ENCODE results near the gene ALPG.

- TF ChIP-seq CTCF (IDR thresholded peaks at IDR 0.05) (no peak), NFYB (CRISPR knock-in tag; conservative IDR thresholded peaks at IDR 0.05; ENCODE audit: low read depth) (no peak), MLX (CRISPR knock-in tag; IDR thresholded peaks at IDR 0.05) (no peak), ATF2 (CRISPR knock-in tag; IDR thresholded peaks at IDR 0.05; ENCODE audit: borderline replicate concordance, low read depth) (no peak), MAX (CRISPR knock-in tag; IDR thresholded peaks at IDR 0.05) (no peak), ZNF263 (CRISPR knock-in tag; IDR thresholded peaks at IDR 0.05; ENCODE audit: low read depth) (no peak), ZNF512 (CRISPR knock-in tag; IDR thresholded peaks at IDR 0.05; ENCODE audit: borderline replicate concordance) (no peak), HMGXB4 (CRISPR knock-in tag; IDR thresholded peaks at IDR 0.05) (no peak), ATF3 (CRISPR knock-in tag; conservative IDR thresholded peaks at IDR 0.05) (no peak), SP1 (CRISPR knock-in tag; conservative IDR thresholded peaks at IDR 0.05) (no peak), ESRRA (CRISPR knock-in tag; IDR thresholded peaks at IDR 0.05; ENCODE audit: borderline replicate concordance) (no peak), SMAD3 (CRISPR knock-in tag; IDR thresholded peaks at IDR 0.05; ENCODE audit: borderline replicate concordance) (no peak), USF1 (CRISPR knock-in tag; IDR thresholded peaks at IDR 0.05) (no peak), CREB1 (CRISPR knock-in tag; IDR thresholded peaks at IDR 0.05) (no peak)
Measured at GRCh38 chr2:232431705-232432590, 25.3 kb downstream of the ALPG start.

All from WTC11 (cell line).